Endodermal cell (in vitro differentiated cells): Measurements from ENCODE around the gene ZFYVE9. TPM values are rescaled to one million over a fixed set of nuclear protein-coding genes. Genes with fewer than 3 reads are reported as not detected.

Experiments
- DNase-seq: peaks from one replicate; pipeline ENCODE4 v3.0.0-alpha.2; 2017
- H3K27ac ChIP-seq: 2 replicates; pipeline ENCODE4 v1.5.1; 2013; ENCODE audit warnings: mild to moderate bottlenecking, low read depth, low read length, moderate library complexity
- H3K27me3 ChIP-seq: 2 replicates; pipeline ENCODE4 v1.6.1; 2013; ENCODE audit warnings: mild to moderate bottlenecking, low read length, moderate library complexity; ENCODE audit not compliant: insufficient read depth, control insufficient read depth, poor library complexity, severe bottlenecking
- H3K36me3 ChIP-seq: 2 replicates; pipeline ENCODE4 v1.7.0; 2013; ENCODE audit warnings: mild to moderate bottlenecking, low read length, moderate library complexity; ENCODE audit not compliant: control insufficient read depth, insufficient read depth
- H3K4me1 ChIP-seq: one replicate; pipeline ENCODE4 v1.7.0; 2013; ENCODE audit warnings: low read length; ENCODE audit not compliant: control insufficient read depth, insufficient read depth
- H3K4me3 ChIP-seq: 2 replicates; pipeline ENCODE4 v1.5.1; 2013; ENCODE audit warnings: mild to moderate bottlenecking, low read length, moderate library complexity
- H3K9ac ChIP-seq: 2 replicates; pipeline ENCODE4 v1.6.1; 2013; ENCODE audit warnings: mild to moderate bottlenecking, low read length, moderate library complexity; ENCODE audit not compliant: poor library complexity, severe bottlenecking; ENCODE audit errors: extremely low read depth
- H3K9me3 ChIP-seq: 2 replicates; pipeline ENCODE4 v1.6.1; 2013; ENCODE audit warnings: mild to moderate bottlenecking, low read length, moderate library complexity; ENCODE audit not compliant: control insufficient read depth
- H3K27ac Mint-ChIP-seq: 2 replicates; pipeline ENCODE4 v1.8.0; 2020; ENCODE audit warnings: mixed read lengths
- H3K27me3 Mint-ChIP-seq: 2 replicates; pipeline ENCODE4 v1.8.0; 2021; ENCODE audit warnings: mild to moderate bottlenecking, mixed read lengths; ENCODE audit not compliant: insufficient read depth
- H3K36me3 Mint-ChIP-seq: 2 replicates; pipeline ENCODE4 v1.8.0; 2020; ENCODE audit warnings: low read depth, mixed read lengths
- H3K4me1 Mint-ChIP-seq: 2 replicates; pipeline ENCODE4 v1.8.0; 2020; ENCODE audit warnings: mixed read lengths
- H3K4me3 Mint-ChIP-seq: 2 replicates; pipeline ENCODE4 v1.8.0; 2020; ENCODE audit warnings: mild to moderate bottlenecking, moderate library complexity, mixed read lengths
- H3K9me3 Mint-ChIP-seq: 2 replicates; pipeline ENCODE4 v1.8.0; 2020; ENCODE audit warnings: mild to moderate bottlenecking, mixed read lengths
- CTCF ChIP-seq: fragments of 200-600 bp; sonication (generic); conservative IDR thresholded peaks from 2 replicates; pipeline ENCODE4 v1.5.0; 2021; ENCODE audit warnings: antibody characterized with exemption, mild to moderate bottlenecking
- WGBS, 2 experiments: methylation state at CpG; one replicate each; pipeline versions ENCODE4 v1.1.5 to v1.1.7; 2013; ENCODE audit warnings: missing lambda C conversion rate in 2 of 2, mixed read lengths in 1 of 2; ENCODE audit not compliant: insufficient coverage in 1 of 2, insufficient read length in 1 of 2; 5-methylcytosine and 5-hydroxymethylcytosine counted together
- total RNA-seq, 2 donors: library from RNA; stranded (reverse); fragmentation: NEBNext Ultra II Directional in 1 of 2; extraction: Animal tissue kit (Norgen Biotek cat#: 25700) in 1 of 2; gene quantifications; 2 replicates in 1 of 2; 3 replicates in 1 of 2; pipeline ENCODE4 v1.2.1, GENCODE V29; 2021

The ZFYVE9 gene
- total RNA-seq, 2 donors from 2014 or later: 34.3 to 40.5 TPM

GRCh38 chr1:52190500-52191252, 48.8 kb downstream of the ZFYVE9 start:
- 53 to 72% methylated on average over 2 to 4 of the region's 4 CpGs for WGBS, 2 experiments
- no peak overlapping the region for H3K27ac ChIP-seq
- DNase-seq: peak; percentile 51

GRCh38 chr1:52191395-52191965, 49.6 kb downstream of the ZFYVE9 start:
- peaks cover 3% of the 10 kb centered on the region for H3K9me3 Mint-ChIP-seq
- Histone ChIP-seq H3K9ac (no peak overlapping the region), H3K27me3 (no peaks in the 10 kb centered on the region), H3K4me3 (no peak overlapping the region), H3K9me3 (peaks cover 3% of the 10 kb centered on the region), H3K27ac (no peak overlapping the region), H3K36me3 (no peaks in the 10 kb centered on the region), H3K4me1 (no peaks in the 10 kb centered on the region)
- H3K4me1 Mint-ChIP-seq: peaks cover 12% of the 10 kb centered on the region
- no peak overlapping the region for H3K27ac Mint-ChIP-seq
- 88 to 100% methylated on average over 1 to 2 of the region's 2 CpGs for WGBS, 2 experiments
- no peaks in the 10 kb centered on the region for H3K27me3 Mint-ChIP-seq
- H3K36me3 Mint-ChIP-seq: no peaks in the 10 kb centered on the region
- DNase-seq: no peak
- TF ChIP-seq CTCF: no peak
- H3K4me3 Mint-ChIP-seq: no peak overlapping the region

More at GRCh38 chr1:52190500-52191252, 48.8 kb downstream of the ZFYVE9 start:
- Mint-ChIP-seq H3K36me3 (peaks cover 2% of the 10 kb centered on the region), H3K27ac (no peak overlapping the region), H3K4me3 (no peak overlapping the region), H3K9me3 (peaks cover 7% of the 10 kb centered on the region), H3K27me3 (no peaks in the 10 kb centered on the region), H3K4me1 (peaks cover 12% of the 10 kb centered on the region)
- no peaks in the 10 kb centered on the region for H3K36me3 ChIP-seq
- TF ChIP-seq CTCF: peak; percentile 50
- no peak overlapping the region for H3K9ac ChIP-seq
- H3K27me3 ChIP-seq: no peaks in the 10 kb centered on the region
- H3K4me3 ChIP-seq: no peak overlapping the region
- H3K4me1 ChIP-seq: no peaks in the 10 kb centered on the region
- H3K9me3 ChIP-seq: peaks cover 3% of the 10 kb centered on the region

- Mint-ChIP-seq H3K9me3 (no peaks in the 10 kb centered on the region), H3K27me3 (no peaks in the 10 kb centered on the region), H3K36me3 (no peaks in the 10 kb centered on the region), H3K27ac (no peak overlapping the region), H3K4me1 (peaks cover 12% of the 10 kb centered on the region), H3K4me3 (no peak overlapping the region)
- Histone ChIP-seq H3K27me3 (no peaks in the 10 kb centered on the region), H3K9ac (no peak overlapping the region), H3K27ac (no peak overlapping the region), H3K36me3 (no peaks in the 10 kb centered on the region), H3K9me3 (peaks cover 2% of the 10 kb centered on the region), H3K4me3 (no peak overlapping the region), H3K4me1 (no peaks in the 10 kb centered on the region)
- no peak for TF ChIP-seq CTCF
- DNase-seq: no peak
- 83 to 92% methylated on average over 2 of the region's 2 CpGs for WGBS, 2 experiments
Observed at GRCh38 chr1:52192024-52192423, 50.1 kb downstream of the ZFYVE9 start.
